ENCODE data around the gene TUBA4A. TPM values are rescaled to one million over a fixed set of nuclear protein-coding genes. Genes with fewer than 3 reads are reported as not detected.
"Not testable (repeated sequence)": the region's sequence is repeated elsewhere in the genome, so short reads cannot be mapped to it uniquely, and the experiment has no call there.

TUBA4A gene
- total and polyA plus RNA-seq, 4 donors = 14.3 to 84.9 (median 58.8) TPM

DNA sequence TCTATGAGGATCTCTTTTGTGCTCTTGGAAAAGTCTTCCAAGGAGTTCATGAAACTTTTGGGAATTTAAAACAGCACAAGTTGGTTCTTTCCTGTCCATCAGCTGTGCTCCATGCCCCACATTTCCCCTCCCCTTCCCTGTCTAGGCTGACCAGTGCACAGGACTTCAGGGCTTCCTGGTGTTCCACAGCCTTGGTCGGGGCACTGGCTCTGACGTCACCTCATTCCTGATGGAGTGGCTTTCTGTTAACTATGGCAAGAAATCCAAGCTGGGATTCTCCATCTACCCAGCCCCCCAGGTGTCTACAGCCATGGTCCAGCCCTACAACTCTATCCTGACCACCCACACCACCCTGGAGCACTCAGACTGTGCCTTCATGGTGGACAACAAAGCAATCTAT lies 17.3 kb upstream of the TUBA4A start:
- Histone ChIP-seq H3K27ac (ENCODE audit: low read depth, low read length) (no peak overlapping the region), H3K27me3 (ENCODE audit: control insufficient read depth, insufficient read depth, low read length) (peaks cover 18% of the 10 kb centered on the region), H3K9me3 (ENCODE audit: control insufficient read depth, insufficient read depth, low read length) (no peaks in the 10 kb centered on the region), H3K36me3 (ENCODE audit: control insufficient read depth, insufficient read depth, low read length) (no peaks in the 10 kb centered on the region), H3K4me3 (ENCODE audit: low read depth, low read length) (no peak overlapping the region), H3K4me1 (ENCODE audit: control insufficient read depth, insufficient read depth, low read length) (no peaks in the 10 kb centered on the region)
- DNase-seq (ENCODE audit: low read depth in 4 of 6, low spot score in 6 of 6) = no peak
- 70% methylated on average over 2 of the region's 2 CpGs for WGBS (ENCODE audit: insufficient coverage)

DNA sequence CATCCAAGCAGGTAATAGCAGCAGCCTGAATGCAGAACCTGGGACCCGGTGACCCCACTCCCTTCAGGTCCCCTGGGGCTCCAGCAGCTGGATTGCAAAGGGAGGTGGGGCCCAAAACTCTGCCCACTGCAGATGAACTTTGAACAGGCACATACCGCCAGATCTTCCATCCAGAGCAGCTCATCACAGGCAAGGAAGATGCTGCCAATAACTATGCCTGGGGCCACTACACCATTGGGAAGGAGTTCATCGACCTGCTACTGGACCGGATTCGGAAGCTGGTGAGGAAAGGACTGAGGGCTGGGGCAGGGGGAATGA lies 16.3 kb upstream of the TUBA4A start:
- no peak overlapping the region for H3K4me3 ChIP-seq (ENCODE audit: low read depth, low read length)
- no peak overlapping the region for H3K27ac ChIP-seq (ENCODE audit: low read depth, low read length)
- H3K36me3 ChIP-seq (ENCODE audit: control insufficient read depth, insufficient read depth, low read length) = no peaks in the 10 kb centered on the region
- no peaks in the 10 kb centered on the region for H3K9me3 ChIP-seq (ENCODE audit: control insufficient read depth, insufficient read depth, low read length)
- H3K4me1 ChIP-seq (ENCODE audit: control insufficient read depth, insufficient read depth, low read length) = no peaks in the 10 kb centered on the region
- WGBS (ENCODE audit: insufficient coverage) = 98% methylated on average over 5 of the region's 5 CpGs
- no peak for DNase-seq (ENCODE audit: low read depth in 4 of 6, low spot score in 6 of 6)
- peaks cover 18% of the 10 kb centered on the region for H3K27me3 ChIP-seq (ENCODE audit: control insufficient read depth, insufficient read depth, low read length)

DNA sequence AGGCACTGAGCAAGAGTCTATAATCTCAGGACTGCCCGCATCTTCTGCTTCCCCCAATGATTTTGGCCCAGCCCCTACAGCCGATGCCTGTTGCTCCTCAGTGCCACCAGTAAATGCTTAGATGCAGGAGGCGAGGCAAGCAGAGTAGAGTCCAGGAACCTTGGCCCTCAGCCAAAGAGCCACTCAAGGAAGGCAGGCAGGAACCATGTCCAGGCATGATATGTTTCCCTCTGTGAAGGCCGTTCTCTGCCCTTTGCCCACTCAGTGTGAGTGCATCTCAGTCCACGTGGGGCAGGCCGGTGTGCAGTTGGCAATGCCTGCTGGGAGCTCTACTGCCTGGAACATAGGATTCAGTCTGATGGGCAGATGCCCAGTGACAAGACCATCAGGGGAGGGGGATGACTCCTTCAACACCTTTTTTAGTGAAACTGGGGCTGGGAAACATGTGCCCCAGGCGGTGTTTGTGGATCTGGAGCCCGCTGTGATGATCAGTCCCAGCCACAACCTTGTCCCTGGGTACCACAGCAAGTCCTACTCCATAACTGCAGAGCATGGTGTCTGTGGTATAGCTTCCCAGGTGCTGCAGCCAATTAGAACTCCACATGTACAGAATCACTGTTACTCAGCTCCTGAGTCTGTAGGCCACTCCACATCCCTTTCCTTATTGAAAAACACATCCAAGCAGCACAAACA lies 15.8 kb upstream of the TUBA4A start:
- peaks cover 16% of the 10 kb centered on the region for H3K27me3 ChIP-seq (ENCODE audit: control insufficient read depth, insufficient read depth, low read length)
- H3K4me1 ChIP-seq (ENCODE audit: control insufficient read depth, insufficient read depth, low read length) = no peaks in the 10 kb centered on the region

DNA sequence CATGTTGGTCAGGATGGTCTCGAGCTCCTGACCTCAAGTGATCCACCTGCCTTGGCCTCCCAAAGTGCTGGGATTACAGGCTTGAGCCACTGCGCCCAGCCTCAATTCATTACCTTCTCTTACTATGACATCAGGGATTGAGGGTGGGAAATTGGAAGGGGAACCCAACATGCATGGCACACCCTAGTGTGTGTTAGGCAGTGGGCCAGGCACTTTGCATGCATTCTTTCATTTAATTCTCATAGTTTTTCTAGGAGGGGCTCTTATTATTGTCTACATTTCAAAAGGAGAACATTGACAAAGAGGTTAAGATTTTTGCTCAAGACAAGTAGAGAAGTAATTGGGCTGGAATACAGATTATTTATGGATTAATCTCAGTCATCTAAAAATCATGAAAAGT lies 14.6 kb upstream of the TUBA4A start:
- H3K9me3 ChIP-seq (ENCODE audit: control insufficient read depth, insufficient read depth, low read length) = no peaks in the 10 kb centered on the region
- no peaks in the 10 kb centered on the region for H3K4me1 ChIP-seq (ENCODE audit: control insufficient read depth, insufficient read depth, low read length)
- no peaks in the 10 kb centered on the region for H3K36me3 ChIP-seq (ENCODE audit: control insufficient read depth, insufficient read depth, low read length)
- DNase-seq (ENCODE audit: low read depth in 4 of 6, low spot score in 6 of 6) = no peak
- H3K4me3 ChIP-seq (ENCODE audit: low read depth, low read length) = no peak overlapping the region
- no peak overlapping the region for H3K27ac ChIP-seq (ENCODE audit: low read depth, low read length)
- H3K27me3 ChIP-seq (ENCODE audit: control insufficient read depth, insufficient read depth, low read length) = peaks cover 15% of the 10 kb centered on the region
- WGBS (ENCODE audit: insufficient coverage) = no CpG with 5 or more reads among the region's 2 CpGs

More for the DNA sequence above, 15.8 kb upstream of the TUBA4A start:
- WGBS (ENCODE audit: insufficient coverage) = 59% methylated on average over 8 of the region's 8 CpGs
- Histone ChIP-seq H3K36me3 (ENCODE audit: control insufficient read depth, insufficient read depth, low read length) (no peaks in the 10 kb centered on the region), H3K4me3 (ENCODE audit: low read depth, low read length) (no peak overlapping the region), H3K9me3 (ENCODE audit: control insufficient read depth, insufficient read depth, low read length) (no peaks in the 10 kb centered on the region), H3K27ac (ENCODE audit: low read depth, low read length) (no peak overlapping the region)
- no peak for DNase-seq (ENCODE audit: low read depth in 4 of 6, low spot score in 6 of 6)

DNA sequence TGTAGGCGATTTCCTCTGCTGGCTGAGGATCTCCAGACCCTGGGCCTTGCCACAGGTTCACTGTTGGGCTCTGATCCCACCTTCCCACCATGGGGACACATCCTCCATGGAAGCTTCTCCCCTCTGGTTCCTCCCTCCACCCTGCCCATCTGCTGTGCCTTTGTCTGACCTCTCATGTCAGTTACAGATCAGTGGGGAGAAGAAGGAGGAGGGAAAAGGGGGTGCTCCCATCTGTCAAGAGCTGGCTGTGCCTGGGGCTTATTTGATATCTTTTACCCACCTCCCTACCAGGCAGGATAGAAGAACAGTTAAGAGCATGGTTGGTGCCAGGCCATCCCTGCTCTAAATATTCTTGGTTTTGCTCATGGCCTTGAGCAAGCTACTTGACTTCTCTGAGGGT lies 13.2 kb upstream of the TUBA4A start:
- no peak overlapping the region for H3K4me3 ChIP-seq (ENCODE audit: low read depth, low read length)
- H3K36me3 ChIP-seq (ENCODE audit: control insufficient read depth, insufficient read depth, low read length) = no peaks in the 10 kb centered on the region
- H3K4me1 ChIP-seq (ENCODE audit: control insufficient read depth, insufficient read depth, low read length) = no peaks in the 10 kb centered on the region
- DNase-seq (ENCODE audit: low read depth in 4 of 6, low spot score in 6 of 6) = no peak
- no peak overlapping the region for H3K27ac ChIP-seq (ENCODE audit: low read depth, low read length)
- no peaks in the 10 kb centered on the region for H3K9me3 ChIP-seq (ENCODE audit: control insufficient read depth, insufficient read depth, low read length)
- 60% methylated on average over 1 of the region's 1 CpG for WGBS (ENCODE audit: insufficient coverage)
- peaks cover 9% of the 10 kb centered on the region for H3K27me3 ChIP-seq (ENCODE audit: control insufficient read depth, insufficient read depth, low read length)

DNA sequence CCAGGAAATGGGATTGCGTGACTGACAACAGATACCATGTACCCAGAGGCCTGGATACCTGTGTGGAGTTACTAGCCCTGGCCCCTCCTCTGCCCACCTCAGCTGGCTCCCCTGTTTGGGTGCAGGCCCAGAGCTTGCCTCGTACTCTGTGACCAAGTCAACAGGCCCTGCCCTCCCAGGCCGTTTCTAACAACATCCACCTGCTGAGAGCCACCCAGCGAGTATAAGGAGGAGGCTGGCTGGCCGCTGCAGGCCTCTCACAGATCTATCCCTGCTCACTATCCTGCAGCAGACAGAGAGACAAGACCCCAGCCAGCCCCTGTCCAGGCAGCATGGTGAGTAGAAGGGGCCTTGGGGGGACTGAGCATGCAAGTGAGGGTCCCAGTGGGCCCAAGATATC lies 12.5 kb upstream of the TUBA4A start:
- 62% methylated on average over 2 of the region's 5 CpGs for WGBS (ENCODE audit: insufficient coverage)
- Histone ChIP-seq H3K4me3 (ENCODE audit: low read depth, low read length) (no peak overlapping the region), H3K9me3 (ENCODE audit: control insufficient read depth, insufficient read depth, low read length) (no peaks in the 10 kb centered on the region), H3K27ac (ENCODE audit: low read depth, low read length) (no peak overlapping the region), H3K27me3 (ENCODE audit: control insufficient read depth, insufficient read depth, low read length) (peaks cover 15% of the 10 kb centered on the region), H3K36me3 (ENCODE audit: control insufficient read depth, insufficient read depth, low read length) (no peaks in the 10 kb centered on the region), H3K4me1 (ENCODE audit: control insufficient read depth, insufficient read depth, low read length) (no peaks in the 10 kb centered on the region)
- DNase-seq (ENCODE audit: low read depth in 4 of 6, low spot score in 6 of 6) = no peak

DNA sequence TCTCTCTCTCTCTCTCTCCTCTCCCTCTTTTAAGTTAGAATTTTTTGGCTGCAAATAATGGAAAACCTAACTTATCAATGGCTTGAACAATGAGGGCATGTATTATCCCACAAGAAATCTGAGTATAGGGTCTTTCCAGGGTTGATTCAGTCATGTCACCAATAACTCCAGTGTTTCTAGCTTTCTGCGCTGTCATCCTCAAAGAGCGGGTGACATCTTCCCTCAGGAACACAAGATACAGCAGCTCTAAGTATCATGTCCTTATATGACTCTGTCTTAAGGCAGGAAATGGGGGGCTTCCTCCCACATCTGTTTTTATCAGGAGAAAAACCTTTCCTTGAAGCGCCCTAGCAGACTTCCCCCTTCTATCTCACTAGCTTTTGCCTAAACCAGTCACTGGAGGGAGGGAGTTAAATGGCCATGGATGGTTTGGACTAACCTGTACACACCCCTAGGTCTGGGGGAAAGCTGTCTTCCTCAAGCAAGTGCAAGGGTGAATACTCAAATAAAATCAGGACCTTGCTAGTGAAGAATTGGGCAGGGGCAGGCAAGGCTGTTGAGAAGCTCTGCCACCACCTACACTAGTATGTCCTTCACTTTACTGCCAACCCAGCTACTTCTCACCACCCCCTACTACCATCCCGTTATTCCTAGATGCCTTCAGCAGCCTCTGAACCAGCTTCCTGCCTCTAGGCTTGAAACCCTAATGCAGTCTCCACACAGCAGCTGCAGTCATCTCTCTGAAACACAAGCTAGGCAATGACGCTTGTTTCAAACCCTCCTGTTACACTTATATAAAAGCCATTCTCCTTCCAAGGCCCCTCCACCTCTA lies 7.5 kb upstream of the TUBA4A start:
- Histone ChIP-seq H3K36me3 (ENCODE audit: control insufficient read depth, insufficient read depth, low read length) (no peaks in the 10 kb centered on the region), H3K4me3 (ENCODE audit: low read depth, low read length) (no peak overlapping the region), H3K9me3 (ENCODE audit: control insufficient read depth, insufficient read depth, low read length) (no peaks in the 10 kb centered on the region), H3K4me1 (ENCODE audit: control insufficient read depth, insufficient read depth, low read length) (no peaks in the 10 kb centered on the region), H3K27ac (ENCODE audit: low read depth, low read length) (no peak overlapping the region), H3K27me3 (ENCODE audit: control insufficient read depth, insufficient read depth, low read length) (peaks cover 40% of the 10 kb centered on the region)
- WGBS (ENCODE audit: insufficient coverage) = 49% methylated on average over 2 of the region's 5 CpGs
- DNase-seq (ENCODE audit: low read depth in 4 of 6, low spot score in 6 of 6) = no peak

DNA sequence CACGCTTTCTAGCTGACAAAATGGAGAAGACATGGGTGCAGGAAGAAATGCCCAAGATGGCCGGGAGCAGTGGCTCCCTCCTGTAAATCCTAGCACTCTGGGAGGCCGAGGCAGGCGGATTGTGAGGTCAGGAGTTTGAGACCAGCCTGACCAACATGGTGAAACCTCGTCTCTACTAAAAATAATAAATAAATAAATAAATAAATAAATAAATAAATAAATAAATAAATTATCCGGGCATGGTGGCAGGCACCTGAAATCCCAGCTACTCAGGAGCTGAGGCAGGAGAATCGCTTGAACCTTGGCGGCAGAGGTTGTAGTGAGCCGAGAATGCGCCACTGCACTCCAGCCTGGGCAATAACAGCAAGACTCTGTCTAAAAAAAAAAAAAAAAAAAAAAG lies 5.2 kb upstream of the TUBA4A start:
- H3K27me3 ChIP-seq (ENCODE audit: control insufficient read depth, insufficient read depth, low read length) = peaks cover 63% of the 10 kb centered on the region
- not testable (repeated sequence) for DNase-seq (ENCODE audit: low read depth in 4 of 6, low spot score in 6 of 6); H3K9me3 ChIP-seq (ENCODE audit: control insufficient read depth, insufficient read depth, low read length); H3K27ac ChIP-seq (ENCODE audit: low read depth, low read length); H3K4me3 ChIP-seq (ENCODE audit: low read depth, low read length); H3K36me3 ChIP-seq (ENCODE audit: control insufficient read depth, insufficient read depth, low read length)
- H3K4me1 ChIP-seq (ENCODE audit: control insufficient read depth, insufficient read depth, low read length) = peaks cover 11% of the 10 kb centered on the region
- 85% methylated on average over 5 of the region's 10 CpGs for WGBS (ENCODE audit: insufficient coverage)

DNA sequence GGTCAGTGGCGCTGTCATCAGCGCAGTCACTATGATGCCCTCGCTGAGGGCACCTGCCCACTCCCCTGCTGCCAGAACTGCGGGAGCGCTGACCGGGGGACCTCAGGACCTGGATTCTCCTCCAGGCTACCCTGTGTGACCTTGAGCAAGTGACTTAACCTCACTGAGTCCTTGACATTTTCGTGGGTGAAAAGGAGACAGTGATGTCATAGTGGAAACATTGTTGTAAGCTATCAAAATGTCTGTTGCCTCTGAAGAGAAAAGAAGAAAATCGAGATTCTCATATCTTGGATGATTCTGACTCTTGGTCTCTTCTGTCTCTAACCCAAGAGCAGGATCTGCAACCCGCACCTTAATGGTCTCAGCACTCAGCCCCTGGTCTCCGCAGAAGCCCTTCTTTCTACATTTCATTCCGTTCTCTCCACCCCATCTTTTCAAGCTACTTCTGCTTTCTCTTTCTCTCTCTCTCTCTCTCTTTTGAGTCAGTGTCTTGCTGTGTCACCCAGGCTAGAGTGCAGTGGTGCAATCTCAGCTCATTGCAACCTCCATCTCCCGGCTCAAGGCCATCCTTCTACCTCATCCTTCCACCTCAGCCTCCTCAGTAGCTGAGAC lies 978 bp upstream of the TUBA4A start:
- no peak overlapping the region for H3K27ac ChIP-seq (ENCODE audit: low read depth, low read length)
- H3K4me3 ChIP-seq (ENCODE audit: low read depth, low read length) = no peak overlapping the region
- peaks cover 66% of the 10 kb centered on the region for H3K27me3 ChIP-seq (ENCODE audit: control insufficient read depth, insufficient read depth, low read length)
- peaks cover 7% of the 10 kb centered on the region for H3K36me3 ChIP-seq (ENCODE audit: control insufficient read depth, insufficient read depth, low read length)
- H3K9me3 ChIP-seq (ENCODE audit: control insufficient read depth, insufficient read depth, low read length) = no peaks in the 10 kb centered on the region
- peaks cover 35% of the 10 kb centered on the region for H3K4me1 ChIP-seq (ENCODE audit: control insufficient read depth, insufficient read depth, low read length)
- no peak for DNase-seq (ENCODE audit: low read depth in 4 of 6, low spot score in 6 of 6)
- 22% methylated on average over 12 of the region's 12 CpGs for WGBS (ENCODE audit: insufficient coverage)

Measured in spinal cord (tissue), 10 donors.